GM12878 (cell line): ENCODE data around the gene LIN7A. TPM values are rescaled to one million over a fixed set of nuclear protein-coding genes. Genes with fewer than 3 reads are reported as not detected.

Source experiments
- ATAC-seq: fragments of 200-7000 bp; cut with Tn5 transposase; 3 replicates; pipeline ENCODE4 v1.9.1; 2020; ENCODE audit warnings: mild to moderate bottlenecking, moderate library complexity
- BruUV-seq: library from RNA; stranded (reverse); fragments of 400-500 nt; replicated peaks from 2 replicates; lab custom pipeline; 2021; lab: Mats Ljungman, UMichigan
- CTCF ChIA-PET: fragments of 300-600 bp; sonication (Branson Sonifier 250); formaldehyde crosslinking; extraction: SDS; loops from one replicate; lab custom pipeline; 2021; ENCODE audit warnings: inconsistent platforms; lab: Yijun Ruan, JAX
- POLR2A ChIA-PET: fragments of 350-600 bp; formaldehyde crosslinking; extraction: SDS; loops from one replicate; lab custom pipeline; 2021; ENCODE audit warnings: inconsistent platforms; lab: Charles Lee
- RAD21 ChIA-PET: fragments of 300-600 bp; sonication (Branson Sonifier 250); formaldehyde crosslinking; loops from one replicate; lab custom pipeline; 2023; ENCODE audit warnings: antibody characterized with exemption; ENCODE audit not compliant: unreplicated experiment; lab: Charles Lee
- SMC1A ChIA-PET: fragments of 300-600 bp; sonication (Branson Sonifier 250); formaldehyde crosslinking; loops from one replicate; lab custom pipeline; 2023; ENCODE audit not compliant: unreplicated experiment, uncharacterized antibody; lab: Charles Lee
- DNase-seq: peaks from one replicate; pipeline ENCODE4 v3.0.0-alpha.2; 2011; ENCODE audit warnings: low read depth, low spot score
- FAIRE-seq: peaks from 3 replicates; lab custom pipeline; 2011; peaks lifted over from hg19 to GRCh38; lab: Jason Lieb, UNC
- H2AFZ ChIP-seq: 2 replicates; pipeline ENCODE4 v1.6.0; 2011; ENCODE audit warnings: low read depth, low read length, control low read depth; ENCODE audit not compliant: control insufficient read depth
- H3K27ac ChIP-seq: 2 replicates; pipeline ENCODE4 v1.5.1; 2011; ENCODE audit warnings: control low read depth; ENCODE audit not compliant: control insufficient read depth, insufficient read depth
- H3K27me3 ChIP-seq, 2 experiments: replicated peaks in 1 of 2; 2 replicates each; pipeline versions ENCODE4 v1.6.0 to v1.6.1; 2011; ENCODE audit warnings: low read length in 1 of 2; ENCODE audit not compliant: control insufficient read depth in 2 of 2, insufficient read depth in 2 of 2
- H3K36me3 ChIP-seq, 2 experiments: 2 replicates each; pipeline ENCODE4 v1.5.1; 2011; ENCODE audit warnings: low read length in 1 of 2; ENCODE audit not compliant: control insufficient read depth in 2 of 2, insufficient read depth in 2 of 2
- H3K4me1 ChIP-seq: 2 replicates; pipeline ENCODE4 v1.6.1; 2011; ENCODE audit warnings: mild to moderate bottlenecking, low read length, moderate library complexity, mixed read lengths; ENCODE audit not compliant: control insufficient read depth, insufficient read depth
- H3K4me2 ChIP-seq: 2 replicates; pipeline ENCODE4 v1.6.0; 2011; ENCODE audit warnings: control low read depth; ENCODE audit not compliant: control insufficient read depth, insufficient read depth
- H3K4me3 ChIP-seq: fragments of 200-600 bp; sonication (generic); 2 replicates; pipeline ENCODE4 v1.5.1; 2016
- H3K79me2 ChIP-seq: 2 replicates; pipeline ENCODE4 v1.6.0; 2011; ENCODE audit warnings: low read length; ENCODE audit not compliant: control insufficient read depth, insufficient read depth
- H3K9ac ChIP-seq: 2 replicates; pipeline ENCODE4 v1.8.0; 2011; ENCODE audit warnings: low read length, control low read depth, mixed read lengths; ENCODE audit not compliant: control insufficient read depth, insufficient read depth
- H3K9me3 ChIP-seq: replicated peaks from 3 replicates; pipeline ENCODE4 v1.5.1; 2011; ENCODE audit warnings: mild to moderate bottlenecking, low read length; ENCODE audit not compliant: control insufficient read depth, insufficient read depth
- H4K20me1 ChIP-seq: 2 replicates; pipeline ENCODE4 v1.6.0; 2011; ENCODE audit not compliant: control insufficient read depth, insufficient read depth
- ASH2L ChIP-seq: fragments of 300-600, 200-600 bp; sonication (generic); IDR thresholded peaks from 2 replicates; pipeline ENCODE4 v1.6.1; 2017; ENCODE audit warnings: low read depth, mild to moderate bottlenecking, borderline replicate concordance
- CHD2 ChIP-seq: IDR thresholded peaks from 2 replicates; pipeline ENCODE4 v1.6.1; 2011; ENCODE audit warnings: low read depth, low read length, improper control_type of control experiment, borderline replicate concordance
- ELK1 ChIP-seq: IDR thresholded peaks from 2 replicates; pipeline ENCODE4 v1.6.1; 2012; ENCODE audit warnings: low read depth, low read length, improper control_type of control experiment
- HDAC6 ChIP-seq: fragments of 200-600 bp; sonication (generic); IDR thresholded peaks from one replicate; pipeline ENCODE4 v1.8.0; 2017; ENCODE audit warnings: antibody characterized with exemption; ENCODE audit not compliant: unreplicated experiment
- IRF4 ChIP-seq: IDR thresholded peaks from 2 replicates; pipeline ENCODE4 v1.6.1; 2011; ENCODE audit warnings: low read depth, low read length
- PAX5 ChIP-seq: IDR thresholded peaks from 2 replicates; pipeline ENCODE4 v1.6.1; 2011; ENCODE audit warnings: low read depth, low read length, borderline replicate concordance
- SMARCA5 ChIP-seq: fragments of 450-650 bp; IDR thresholded peaks from 2 replicates; pipeline ENCODE4 v1.6.1; 2017; ENCODE audit warnings: mild to moderate bottlenecking
- STAT3 ChIP-seq: IDR thresholded peaks from 2 replicates; pipeline ENCODE4 v1.6.1; 2011; ENCODE audit warnings: low read depth, low read length, improper control_type of control experiment
- TAF1 ChIP-seq: IDR thresholded peaks from 2 replicates; pipeline ENCODE4 v1.6.1; 2011; ENCODE audit warnings: mild to moderate bottlenecking, low read depth, low read length, borderline replicate concordance
- YY1 ChIP-seq: IDR thresholded peaks from 2 replicates; pipeline ENCODE4 v1.6.1; 2011; ENCODE audit warnings: low read depth, mild to moderate bottlenecking, low read length
- ZBTB33 ChIP-seq: fragments of 450-650 bp; IDR thresholded peaks from 2 replicates; pipeline ENCODE4 v1.6.1; 2017; ENCODE audit warnings: mild to moderate bottlenecking
- ZNF622 ChIP-seq: fragments of 450-650 bp; IDR thresholded peaks from 2 replicates; pipeline ENCODE4 v1.6.1; 2017; ENCODE audit warnings: mild to moderate bottlenecking, inconsistent platforms
- WGBS: methylation state at CpG from one replicate; pipeline ENCODE4 v1.1.6; 2016; ENCODE audit warnings: low lambda C conversion rate; ENCODE audit not compliant: insufficient replicate concordance, insufficient coverage; ENCODE audit errors: missing lambda C conversion rate; 5-methylcytosine and 5-hydroxymethylcytosine counted together
- in situ Hi-C: fragments of 300-500 bp; cut with MboI; formaldehyde crosslinking; loops from 9 replicates; pipeline ENCODE4 v1.14.3; 2018; ENCODE audit warnings: mixed read lengths
- intact Hi-C: fragments of 100-400 bp; cut with micrococcal nuclease; formaldehyde crosslinking; loops from one replicate; pipeline ENCODE4 v1.14.2; 2022; ENCODE audit not compliant: unreplicated experiment
- polyA plus RNA-seq, 11 experiments: library from polyadenylated mRNA; depleted of rRNA in 4 of 11; unstranded in 6 of 11; stranded (reverse) in 5 of 11; fragments of >200 nt; fragmentation: Nextera tagmentation in 4 of 11; fragmentation: Illumina TruSeq in 1 of 11; extraction: Ambion mirVana in 4 of 11; extraction: Trizol in 1 of 11; gene quantifications; 1 replicate in 1 of 11; 2 replicates in 10 of 11; pipeline versions ENCODE4 v1.2.1 to v1.2.3, GENCODE V29; 2011 to 2016; ENCODE audit warnings: inconsistent platforms in 2 of 11, missing spikeins in 2 of 11, low read depth in 1 of 11
- total RNA-seq, 4 experiments: library from RNA; depleted of rRNA in 3 of 4; stranded (reverse); fragments of >200 nt in 3 of 4; fragmentation: Illumina TruSeq in 1 of 4; extraction: Trizol in 1 of 4; gene quantifications; 2 replicates each; pipeline versions ENCODE4 v1.2.1 to v1.2.3, GENCODE V29; 2013 to 2021
- TF ChIP-seq, protein P1 (sequence below): fragments of 450-650 bp; IDR thresholded peaks from 2 replicates; pipeline ENCODE4 v1.6.1; 2018; ENCODE audit warnings: borderline replicate concordance, mild to moderate bottlenecking; ENCODE audit not compliant: partially characterized antibody

The LIN7A gene
- total and polyA plus RNA-seq, 10 of the 15 experiments (the other 5 are each of a cell fraction or from before 2014, with no cell fraction given) = 0.04 to 0.93 (median 0.35) TPM; not detected in 1

DNA sequence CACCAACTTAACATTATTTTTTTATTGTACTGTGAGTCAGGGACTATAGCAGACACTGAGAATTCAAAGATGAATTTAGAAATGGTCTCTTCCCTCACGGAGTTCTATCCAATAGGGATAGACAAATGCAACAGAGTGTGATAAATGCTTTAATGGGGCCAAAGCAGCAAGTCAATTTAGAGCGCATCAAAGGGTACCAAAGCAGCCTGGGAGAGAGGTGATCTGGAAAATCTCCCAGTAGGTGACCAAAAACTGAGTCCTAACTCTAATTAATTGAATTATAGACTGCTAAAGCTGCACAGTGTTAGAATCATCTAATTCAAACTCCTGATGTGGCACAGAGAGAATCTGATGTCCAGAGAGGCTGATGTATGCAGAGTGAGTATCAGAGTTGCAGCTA, 2.6 kb downstream of the LIN7A start:
- DNase-seq (no peak), FAIRE-seq (no peak), ATAC-seq (no peak)
- ChIA-PET RAD21 (no interaction called here), SMC1A (no interaction called here), CTCF (interaction anchor here (1.3 kb wide), 1 partner anchor 239 kb away, joined by 3 read pairs; no protein-coding TSS in a partner anchor), POLR2A (no interaction called here)
- Histone ChIP-seq H3K79me2 (no peaks in the 10 kb centered on the region), H3K9me3 (no peaks in the 10 kb centered on the region), H3K27ac (no peak overlapping the region), H3K4me3 (no peak overlapping the region), H2AFZ (no peak overlapping the region), H3K9ac (no peak overlapping the region), H3K4me1 (no peaks in the 10 kb centered on the region), H3K36me3 (no peaks in the 10 kb centered on the region), H3K27me3 (peaks cover 7 to 10% of the 10 kb centered on the region in 2 experiments; a peak in 3 of 4 replicates), H4K20me1 (no peaks in the 10 kb centered on the region), H3K4me2 (no peak overlapping the region)
- in situ Hi-C loops (no loop called here), intact Hi-C loops (loop anchor here (5.0 kb wide), 1 partner anchor 173 kb away; no protein-coding TSS in a partner anchor)
- no TSS peak for BruUV-seq
- WGBS = 53% methylated on average over 2 of the region's 2 CpGs
- TF ChIP-seq ASH2L = no peak
- TF ChIP-seq YY1 = no peak
- TF ChIP-seq ZNF622 = no peak
- no peak for TF ChIP-seq ELK1
- no peak for TF ChIP-seq SMARCA5
- no peak for TF ChIP-seq HDAC6
- TF ChIP-seq STAT3 = no peak
- no peak for TF ChIP-seq IRF4
- TF ChIP-seq, protein P1, sequence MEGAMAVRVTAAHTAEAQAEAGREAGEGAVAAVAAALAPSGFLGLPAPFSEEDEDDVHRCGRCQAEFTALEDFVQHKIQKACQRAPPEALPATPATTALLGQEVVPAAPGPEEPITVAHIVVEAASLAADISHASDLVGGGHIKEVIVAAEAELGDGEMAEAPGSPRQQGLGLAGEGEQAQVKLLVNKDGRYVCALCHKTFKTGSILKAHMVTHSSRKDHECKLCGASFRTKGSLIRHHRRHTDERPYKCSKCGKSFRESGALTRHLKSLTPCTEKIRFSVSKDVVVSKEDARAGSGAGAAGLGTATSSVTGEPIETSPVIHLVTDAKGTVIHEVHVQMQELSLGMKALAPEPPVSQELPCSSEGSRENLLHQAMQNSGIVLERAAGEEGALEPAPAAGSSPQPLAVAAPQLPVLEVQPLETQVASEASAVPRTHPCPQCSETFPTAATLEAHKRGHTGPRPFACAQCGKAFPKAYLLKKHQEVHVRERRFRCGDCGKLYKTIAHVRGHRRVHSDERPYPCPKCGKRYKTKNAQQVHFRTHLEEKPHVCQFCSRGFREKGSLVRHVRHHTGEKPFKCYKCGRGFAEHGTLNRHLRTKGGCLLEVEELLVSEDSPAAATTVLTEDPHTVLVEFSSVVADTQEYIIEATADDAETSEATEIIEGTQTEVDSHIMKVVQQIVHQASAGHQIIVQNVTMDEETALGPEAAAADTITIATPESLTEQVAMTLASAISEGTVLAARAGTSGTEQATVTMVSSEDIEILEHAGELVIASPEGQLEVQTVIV = no peak
- TF ChIP-seq CHD2 = no peak
- TF ChIP-seq ZBTB33 = no peak
- TF ChIP-seq PAX5 = no peak
- no peak for TF ChIP-seq TAF1
